Eye (tissue), 1 donor: ENCODE data around the gene GPATCH1.
A peak's percentile ranks its signal among the peaks of the same experiment; 100 is the strongest.
"Not testable (repeated sequence)": the region's sequence is repeated elsewhere in the genome, so short reads cannot be mapped to it uniquely, and the experiment has no call there.

Experiments
- DNase-seq: peaks from one replicate; pipeline ENCODE4 v3.0.0-alpha.2; 2015

The GPATCH1 gene

GRCh38 chr19:33080761-33081681 is at the start of gene GPATCH1:
Gene GPATCH1 (plus strand): TSS chr19:33081181. CDS start chr19:33081194, 13 bp downstream.
- peak; percentile 96 for DNase-seq

GRCh38 chr19:33032218-33032781 is 48.7 kb upstream of the GPATCH1 start:
- DNase-seq: no peak

GRCh38 chr19:33035461-33035860 is 45.5 kb upstream of the GPATCH1 start:
- DNase-seq: no peak

GRCh38 chr19:33036370-33037167 is 44.4 kb upstream of the GPATCH1 start:
- not testable (repeated sequence) for DNase-seq

GRCh38 chr19:33037168-33038025 is 43.6 kb upstream of the GPATCH1 start:
- not testable (repeated sequence) for DNase-seq

GRCh38 chr19:33039108-33039599 is 41.8 kb upstream of the GPATCH1 start:
- no peak for DNase-seq

- DNase-seq: no peak
Observed at GRCh38 chr19:33039815-33040214, 41.2 kb upstream of the GPATCH1 start.

- no peak for DNase-seq
Observed at GRCh38 chr19:33040994-33041827, 39.8 kb upstream of the GPATCH1 start.

- DNase-seq: not testable (repeated sequence)
Observed at GRCh38 chr19:33041828-33042160, 39.2 kb upstream of the GPATCH1 start.

- DNase-seq: no peak
Observed at GRCh38 chr19:33047422-33047821, 33.6 kb upstream of the GPATCH1 start.

GRCh38 chr19:33048806-33049676 is 31.9 kb upstream of the GPATCH1 start:
- no peak for DNase-seq

- no peak for DNase-seq
Observed at GRCh38 chr19:33050110-33050509, 30.9 kb upstream of the GPATCH1 start.

- no peak for DNase-seq
Observed at GRCh38 chr19:33052352-33052972, 28.5 kb upstream of the GPATCH1 start.

GRCh38 chr19:33054623-33055022 is 26.4 kb upstream of the GPATCH1 start:
- DNase-seq: no peak

- no peak for DNase-seq
Observed at GRCh38 chr19:33055718-33056117, 25.3 kb upstream of the GPATCH1 start.

GRCh38 chr19:33060586-33060985 is 20.4 kb upstream of the GPATCH1 start:
- DNase-seq: no peak

GRCh38 chr19:33062902-33063301 is 18.1 kb upstream of the GPATCH1 start:
- no peak for DNase-seq

GRCh38 chr19:33063356-33063752 is 17.6 kb upstream of the GPATCH1 start:
- DNase-seq: peak; percentile 63

- DNase-seq: peak; percentile 43
Observed at GRCh38 chr19:33063753-33064457, 17.1 kb upstream of the GPATCH1 start.
